Endodermal cell (in vitro differentiated cells): Measurements from ENCODE around the gene MAPK7. TPM values are rescaled to one million over a fixed set of nuclear protein-coding genes. Genes with fewer than 3 reads are reported as not detected.

Source experiments
- DNase-seq: peaks from one replicate; pipeline ENCODE4 v3.0.0-alpha.2; 2017
- H3K27ac ChIP-seq: 2 replicates; pipeline ENCODE4 v1.5.1; 2013; ENCODE audit warnings: mild to moderate bottlenecking, low read depth, low read length, moderate library complexity
- H3K27me3 ChIP-seq: 2 replicates; pipeline ENCODE4 v1.6.1; 2013; ENCODE audit warnings: mild to moderate bottlenecking, low read length, moderate library complexity; ENCODE audit not compliant: insufficient read depth, control insufficient read depth, poor library complexity, severe bottlenecking
- H3K36me3 ChIP-seq: 2 replicates; pipeline ENCODE4 v1.7.0; 2013; ENCODE audit warnings: mild to moderate bottlenecking, low read length, moderate library complexity; ENCODE audit not compliant: control insufficient read depth, insufficient read depth
- H3K4me1 ChIP-seq: one replicate; pipeline ENCODE4 v1.7.0; 2013; ENCODE audit warnings: low read length; ENCODE audit not compliant: control insufficient read depth, insufficient read depth
- H3K4me3 ChIP-seq: 2 replicates; pipeline ENCODE4 v1.5.1; 2013; ENCODE audit warnings: mild to moderate bottlenecking, low read length, moderate library complexity
- H3K9ac ChIP-seq: 2 replicates; pipeline ENCODE4 v1.6.1; 2013; ENCODE audit warnings: mild to moderate bottlenecking, low read length, moderate library complexity; ENCODE audit not compliant: poor library complexity, severe bottlenecking; ENCODE audit errors: extremely low read depth
- H3K9me3 ChIP-seq: 2 replicates; pipeline ENCODE4 v1.6.1; 2013; ENCODE audit warnings: mild to moderate bottlenecking, low read length, moderate library complexity; ENCODE audit not compliant: control insufficient read depth
- H3K27ac Mint-ChIP-seq: 2 replicates; pipeline ENCODE4 v1.8.0; 2020; ENCODE audit warnings: mixed read lengths
- H3K27me3 Mint-ChIP-seq: 2 replicates; pipeline ENCODE4 v1.8.0; 2021; ENCODE audit warnings: mild to moderate bottlenecking, mixed read lengths; ENCODE audit not compliant: insufficient read depth
- H3K36me3 Mint-ChIP-seq: 2 replicates; pipeline ENCODE4 v1.8.0; 2020; ENCODE audit warnings: low read depth, mixed read lengths
- H3K4me1 Mint-ChIP-seq: 2 replicates; pipeline ENCODE4 v1.8.0; 2020; ENCODE audit warnings: mixed read lengths
- H3K4me3 Mint-ChIP-seq: 2 replicates; pipeline ENCODE4 v1.8.0; 2020; ENCODE audit warnings: mild to moderate bottlenecking, moderate library complexity, mixed read lengths
- H3K9me3 Mint-ChIP-seq: 2 replicates; pipeline ENCODE4 v1.8.0; 2020; ENCODE audit warnings: mild to moderate bottlenecking, mixed read lengths
- WGBS, 2 experiments: methylation state at CpG; one replicate each; pipeline versions ENCODE4 v1.1.5 to v1.1.7; 2013; ENCODE audit warnings: missing lambda C conversion rate in 2 of 2, mixed read lengths in 1 of 2; ENCODE audit not compliant: insufficient coverage in 1 of 2, insufficient read length in 1 of 2; 5-methylcytosine and 5-hydroxymethylcytosine counted together
- total RNA-seq, 2 donors: library from RNA; stranded (reverse); fragmentation: NEBNext Ultra II Directional in 1 of 2; extraction: Animal tissue kit (Norgen Biotek cat#: 25700) in 1 of 2; gene quantifications; 2 replicates in 1 of 2; 3 replicates in 1 of 2; pipeline ENCODE4 v1.2.1, GENCODE V29; 2021
- TF ChIP-seq, protein P1 (sequence below): fragments of 200-600 bp; sonication (generic); conservative IDR thresholded peaks from 2 replicates; pipeline ENCODE4 v1.5.0; 2021; ENCODE audit warnings: antibody characterized with exemption, mild to moderate bottlenecking

MAPK7 gene
- total RNA-seq, 2 donors from 2014 or later: 33.3 to 53.4 TPM

DNA sequence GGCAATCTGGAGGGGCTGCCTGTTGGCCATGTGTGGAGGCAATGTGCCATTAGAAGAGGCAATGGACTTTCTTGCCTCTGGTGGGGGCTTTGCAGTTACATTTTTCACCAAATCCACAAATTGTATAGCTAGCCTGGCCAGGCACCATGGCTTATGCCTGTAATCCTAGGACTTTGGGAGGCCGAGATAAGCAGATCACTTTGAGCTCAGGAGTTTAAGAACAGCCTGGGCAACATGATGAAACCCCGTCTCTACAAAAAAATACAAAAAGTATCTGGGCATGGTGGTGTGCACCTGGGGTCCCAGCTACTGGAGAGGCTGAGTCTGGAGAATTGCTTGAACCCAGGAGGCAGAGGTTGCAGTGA, 30.0 kb downstream of the MAPK7 start:
- H3K27ac ChIP-seq: no peak overlapping the region

DNA sequence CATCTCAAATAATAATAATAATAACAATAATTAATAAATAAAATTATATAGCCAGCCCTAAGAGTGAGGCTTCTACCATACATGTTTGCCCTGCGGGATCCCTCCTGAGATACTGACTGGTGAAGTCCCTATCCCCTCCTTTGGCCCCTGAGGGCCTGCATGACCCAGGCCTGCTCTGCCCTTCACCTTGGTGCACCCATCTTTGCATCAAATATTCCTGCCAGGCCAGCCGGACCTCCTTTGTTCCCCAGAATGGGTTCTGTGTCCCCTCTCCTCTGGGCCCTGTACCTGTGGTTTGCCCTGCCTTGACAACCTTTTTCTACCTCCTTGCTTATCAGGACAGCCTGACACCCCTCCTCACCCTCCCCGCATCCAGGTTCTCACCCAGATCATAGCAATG, 30.8 kb downstream of the MAPK7 start:
- H3K4me3 ChIP-seq: no peak overlapping the region
- H3K36me3 ChIP-seq: no peaks in the 10 kb centered on the region
- DNase-seq: no peak
- no peak overlapping the region for H3K27ac Mint-ChIP-seq
- no peak overlapping the region for H3K27ac ChIP-seq
- H3K4me3 Mint-ChIP-seq: no peak overlapping the region
- H3K36me3 Mint-ChIP-seq: no peaks in the 10 kb centered on the region
- H3K4me1 Mint-ChIP-seq: peaks cover 5% of the 10 kb centered on the region
- H3K27me3 ChIP-seq: no peaks in the 10 kb centered on the region
- H3K4me1 ChIP-seq: no peaks in the 10 kb centered on the region
- no peaks in the 10 kb centered on the region for H3K9me3 Mint-ChIP-seq
- H3K9me3 ChIP-seq: no peaks in the 10 kb centered on the region
- TF ChIP-seq, protein P1, sequence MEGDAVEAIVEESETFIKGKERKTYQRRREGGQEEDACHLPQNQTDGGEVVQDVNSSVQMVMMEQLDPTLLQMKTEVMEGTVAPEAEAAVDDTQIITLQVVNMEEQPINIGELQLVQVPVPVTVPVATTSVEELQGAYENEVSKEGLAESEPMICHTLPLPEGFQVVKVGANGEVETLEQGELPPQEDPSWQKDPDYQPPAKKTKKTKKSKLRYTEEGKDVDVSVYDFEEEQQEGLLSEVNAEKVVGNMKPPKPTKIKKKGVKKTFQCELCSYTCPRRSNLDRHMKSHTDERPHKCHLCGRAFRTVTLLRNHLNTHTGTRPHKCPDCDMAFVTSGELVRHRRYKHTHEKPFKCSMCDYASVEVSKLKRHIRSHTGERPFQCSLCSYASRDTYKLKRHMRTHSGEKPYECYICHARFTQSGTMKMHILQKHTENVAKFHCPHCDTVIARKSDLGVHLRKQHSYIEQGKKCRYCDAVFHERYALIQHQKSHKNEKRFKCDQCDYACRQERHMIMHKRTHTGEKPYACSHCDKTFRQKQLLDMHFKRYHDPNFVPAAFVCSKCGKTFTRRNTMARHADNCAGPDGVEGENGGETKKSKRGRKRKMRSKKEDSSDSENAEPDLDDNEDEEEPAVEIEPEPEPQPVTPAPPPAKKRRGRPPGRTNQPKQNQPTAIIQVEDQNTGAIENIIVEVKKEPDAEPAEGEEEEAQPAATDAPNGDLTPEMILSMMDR: no peak
- WGBS, 2 experiments: 83 to 95% methylated on average over 3 of the region's 3 CpGs
- H3K9ac ChIP-seq: no peak overlapping the region
- H3K27me3 Mint-ChIP-seq: no peaks in the 10 kb centered on the region

More for the DNA sequence above, 30.0 kb downstream of the MAPK7 start:
- no peak overlapping the region for H3K9ac ChIP-seq
- TF ChIP-seq, protein P1: no peak
- H3K4me3 ChIP-seq: no peak overlapping the region
- Mint-ChIP-seq H3K36me3 (no peaks in the 10 kb centered on the region), H3K27ac (no peak overlapping the region), H3K4me1 (peaks cover 5% of the 10 kb centered on the region), H3K9me3 (no peaks in the 10 kb centered on the region), H3K4me3 (no peak overlapping the region), H3K27me3 (no peaks in the 10 kb centered on the region)
- H3K36me3 ChIP-seq: no peaks in the 10 kb centered on the region
- no peaks in the 10 kb centered on the region for H3K9me3 ChIP-seq
- no peak for DNase-seq
- H3K4me1 ChIP-seq: no peaks in the 10 kb centered on the region
- WGBS, 2 experiments: 96 to 100% methylated on average over 1 to 2 of the region's 2 CpGs
- no peaks in the 10 kb centered on the region for H3K27me3 ChIP-seq

DNA sequence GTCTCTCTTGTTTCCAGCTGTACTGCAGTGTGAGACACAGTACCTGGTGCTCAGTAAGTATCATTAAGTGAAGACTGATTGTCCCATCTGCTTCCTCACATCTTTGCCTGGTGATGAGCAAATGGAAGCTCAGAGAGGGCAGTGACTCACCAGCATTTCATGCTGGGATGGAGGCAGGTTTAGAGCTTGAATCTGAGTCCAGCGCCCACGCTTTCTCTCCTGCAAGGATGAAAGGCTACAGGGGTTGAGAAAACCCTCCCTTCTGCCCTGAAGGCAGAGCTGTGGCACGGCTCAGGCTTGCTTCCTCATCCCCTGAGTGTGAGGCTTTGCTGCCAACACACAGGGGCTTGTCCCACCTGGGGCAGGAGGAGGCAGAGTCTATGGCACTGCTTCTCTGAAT, 31.2 kb downstream of the MAPK7 start:
- TF ChIP-seq, protein P1: no peak
- Mint-ChIP-seq H3K27me3 (no peaks in the 10 kb centered on the region), H3K27ac (no peak overlapping the region), H3K4me1 (peaks cover 5% of the 10 kb centered on the region), H3K4me3 (no peak overlapping the region), H3K36me3 (no peaks in the 10 kb centered on the region), H3K9me3 (no peaks in the 10 kb centered on the region)
- Histone ChIP-seq H3K9ac (no peak overlapping the region), H3K27me3 (no peaks in the 10 kb centered on the region), H3K4me3 (no peak overlapping the region), H3K9me3 (no peaks in the 10 kb centered on the region), H3K4me1 (no peaks in the 10 kb centered on the region), H3K36me3 (no peaks in the 10 kb centered on the region), H3K27ac (no peak overlapping the region)
- DNase-seq: no peak
- 91% methylated on average over 3 of the region's 3 CpGs; no CpG with 5 or more reads in 1 of the 2 experiments for WGBS, 2 experiments
